Chondrocyte (in vitro differentiated cells): ENCODE measurements around the gene DCLK2. TPM values are rescaled to one million over a fixed set of nuclear protein-coding genes. Genes with fewer than 3 reads are reported as not detected.
"Not testable (repeated sequence)": the region's sequence is repeated elsewhere in the genome, so short reads cannot be mapped to it uniquely, and the experiment has no call there.

Source experiments
- DNase-seq: peaks from one replicate; pipeline ENCODE4 v3.0.0; 2021; ENCODE audit warnings: mixed read lengths, low spot score
- H3K27ac Mint-ChIP-seq: one replicate; pipeline ENCODE4 v1.8.0; 2021; ENCODE audit warnings: mild to moderate bottlenecking, moderate library complexity, mixed read lengths; ENCODE audit not compliant: unreplicated experiment
- H3K27me3 Mint-ChIP-seq: 2 replicates; pipeline ENCODE4 v1.8.0; 2021; ENCODE audit warnings: low read depth, mixed read lengths
- H3K36me3 Mint-ChIP-seq: 2 replicates; pipeline ENCODE4 v1.8.0; 2021; ENCODE audit warnings: low read depth, mixed read lengths
- H3K4me1 Mint-ChIP-seq: 2 replicates; pipeline ENCODE4 v1.8.0; 2021; ENCODE audit warnings: low read depth, mild to moderate bottlenecking, mixed read lengths
- H3K4me3 Mint-ChIP-seq: one replicate; pipeline ENCODE4 v1.8.0; 2021; ENCODE audit warnings: mild to moderate bottlenecking, moderate library complexity, mixed read lengths; ENCODE audit not compliant: unreplicated experiment
- H3K9me3 Mint-ChIP-seq: 2 replicates; pipeline ENCODE4 v1.8.0; 2021; ENCODE audit warnings: low read depth, mixed read lengths
- CTCF ChIP-seq: fragments of 200-600 bp; sonication (generic); IDR thresholded peaks from 2 replicates; pipeline ENCODE4 v1.5.0; 2021; ENCODE audit warnings: antibody characterized with exemption, mild to moderate bottlenecking, moderate library complexity
- total RNA-seq: library from RNA; stranded (reverse); gene quantifications from 3 replicates; pipeline ENCODE4 v1.2.1, GENCODE V29; 2021

Gene DCLK2
- total RNA-seq, 1 donor from 2014 or later, result 20.0 TPM

- peaks cover 3% of the 10 kb centered on the region for H3K36me3 Mint-ChIP-seq
- DNase-seq, result no peak
- H3K4me3 Mint-ChIP-seq, result no peak overlapping the region
- no peaks in the 10 kb centered on the region for H3K9me3 Mint-ChIP-seq
- no peaks in the 10 kb centered on the region for H3K27me3 Mint-ChIP-seq
- no peak for TF ChIP-seq CTCF
- no peak overlapping the region for H3K27ac Mint-ChIP-seq
- H3K4me1 Mint-ChIP-seq, result peaks cover 2% of the 10 kb centered on the region
These were observed 114.7 kb downstream of the DCLK2 start for GRCh38 chr4:150192986-150193385.

- not testable (repeated sequence) for H3K36me3 Mint-ChIP-seq, H3K9me3 Mint-ChIP-seq, H3K27me3 Mint-ChIP-seq, DNase-seq, H3K27ac Mint-ChIP-seq, H3K4me1 Mint-ChIP-seq, H3K4me3 Mint-ChIP-seq
These were observed 119.0 kb downstream of the DCLK2 start for GRCh38 chr4:150197256-150197655.

- TF ChIP-seq CTCF, result no peak
- peaks cover 4% of the 10 kb centered on the region for H3K36me3 Mint-ChIP-seq
- H3K27me3 Mint-ChIP-seq, result no peaks in the 10 kb centered on the region
- H3K4me3 Mint-ChIP-seq, result no peak overlapping the region
- no peaks in the 10 kb centered on the region for H3K9me3 Mint-ChIP-seq
- H3K4me1 Mint-ChIP-seq, result no peaks in the 10 kb centered on the region
- no peak for DNase-seq
- H3K27ac Mint-ChIP-seq, result no peak overlapping the region
These were observed 120.8 kb downstream of the DCLK2 start for GRCh38 chr4:150199056-150199455.

- Mint-ChIP-seq H3K4me1 (peaks cover 13% of the 10 kb centered on the region), H3K27ac (no peak overlapping the region), H3K36me3 (peaks cover 6% of the 10 kb centered on the region), H3K4me3 (no peak overlapping the region), H3K27me3 (no peaks in the 10 kb centered on the region), H3K9me3 (no peaks in the 10 kb centered on the region)
- DNase-seq, result no peak
- TF ChIP-seq CTCF, result no peak
These were observed 126.8 kb downstream of the DCLK2 start for GRCh38 chr4:150205016-150205415.

- Mint-ChIP-seq H3K4me3 (no peak overlapping the region), H3K9me3 (no peaks in the 10 kb centered on the region), H3K4me1 (peaks cover 17% of the 10 kb centered on the region), H3K27ac (no peak overlapping the region), H3K27me3 (no peaks in the 10 kb centered on the region), H3K36me3 (peaks cover 6% of the 10 kb centered on the region)
- no peak for DNase-seq
- no peak for TF ChIP-seq CTCF
These were observed 128.0 kb downstream of the DCLK2 start for GRCh38 chr4:150206265-150206664.

- no peak overlapping the region for H3K27ac Mint-ChIP-seq
- H3K4me3 Mint-ChIP-seq, result no peak overlapping the region
- peaks cover 24% of the 10 kb centered on the region for H3K4me1 Mint-ChIP-seq
- TF ChIP-seq CTCF, result no peak
- no peaks in the 10 kb centered on the region for H3K9me3 Mint-ChIP-seq
- peaks cover 5% of the 10 kb centered on the region for H3K36me3 Mint-ChIP-seq
- no peaks in the 10 kb centered on the region for H3K27me3 Mint-ChIP-seq
- no peak for DNase-seq
These were observed 128.7 kb downstream of the DCLK2 start for GRCh38 chr4:150206954-150207353.
